Activated CD4-positive, alpha-beta T cell treated with anti-CD3 and anti-CD28 coated beads, Interleukin-2, amount 50 U/mL, for 1 hour (primary cell): Measurements from ENCODE around the gene PSME3IP1.
"Not testable (repeated sequence)": the region's sequence is repeated elsewhere in the genome, so short reads cannot be mapped to it uniquely, and the experiment has no call there.

Experiments
- DNase-seq: peaks from one replicate; pipeline ENCODE4 v3.0.0-alpha.2; 2020

The PSME3IP1 gene

GRCh38 chr16:57185945-57186871 is at the start of gene PSME3IP1, which contains the start of gene RSPRY1:
TSS of gene PSME3IP1 (minus strand) at chr16:57186039. CDS start at chr16:57173854, 12,185 bp downstream.
TSS of gene RSPRY1 (plus strand) at chr16:57186329. CDS start at chr16:57204659, 18,330 bp downstream.
- peak; percentile 96 for DNase-seq

DNA sequence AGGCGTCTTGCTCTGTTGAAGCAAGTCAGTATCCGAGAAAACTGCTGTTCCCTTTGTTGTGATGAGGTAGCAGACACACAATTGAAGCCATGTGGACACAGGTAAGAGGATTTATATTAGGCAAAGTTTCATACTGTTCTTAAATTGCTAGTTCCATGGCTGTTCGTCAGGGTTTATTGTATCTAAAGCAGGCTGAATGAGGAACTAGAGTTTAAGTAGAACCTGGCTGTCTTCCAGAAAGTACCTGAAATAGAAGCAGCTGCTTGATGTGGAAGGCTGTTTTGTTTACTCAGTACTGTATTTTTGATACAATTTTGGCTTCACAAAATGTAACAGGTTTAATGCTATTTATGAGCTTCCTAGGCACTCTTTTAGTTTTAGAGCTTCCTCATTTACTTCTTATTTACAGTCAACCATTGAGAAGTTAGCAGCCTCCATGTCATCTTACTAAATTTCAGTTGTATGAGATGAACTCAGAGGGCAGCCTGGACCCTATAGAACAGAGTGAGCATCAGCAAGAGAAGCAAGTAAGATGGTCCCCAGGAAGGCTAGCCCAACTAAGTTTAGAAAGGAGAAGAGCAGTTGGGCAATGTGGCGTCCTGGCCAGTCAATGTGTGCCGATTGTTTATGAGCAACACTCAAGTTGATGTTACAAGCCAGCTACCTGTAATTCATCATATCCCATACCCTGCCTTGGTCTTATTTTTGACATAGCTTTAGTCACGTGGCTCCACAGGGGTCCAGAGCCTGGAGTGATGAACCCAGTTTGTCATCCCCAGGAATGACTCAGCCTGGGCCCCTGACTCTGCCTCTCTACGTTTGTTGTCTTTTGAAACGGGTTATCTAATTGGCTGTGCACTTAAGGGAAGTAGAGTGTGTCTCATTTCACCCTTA is 49.5 kb upstream of the PSME3IP1 start:
- DNase-seq = no peak

DNA sequence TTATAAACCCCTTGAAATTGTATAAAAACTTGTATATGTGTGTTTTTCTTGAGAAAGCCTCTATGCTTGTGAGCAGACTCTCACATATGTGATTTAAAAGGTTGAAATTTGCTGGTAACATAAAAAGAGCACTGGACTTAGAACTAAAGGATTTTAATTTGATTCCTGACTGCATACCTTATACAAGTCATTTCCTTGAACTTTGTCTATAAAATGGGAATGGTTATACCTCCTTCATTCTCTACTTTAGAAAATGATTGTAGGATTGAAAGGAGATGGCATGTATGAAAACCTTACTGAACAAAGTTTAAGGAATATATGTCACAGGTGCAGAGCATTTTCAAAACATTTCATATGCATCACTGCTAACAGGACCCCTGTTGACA is 48.9 kb upstream of the PSME3IP1 start:
- no peak for DNase-seq

DNA sequence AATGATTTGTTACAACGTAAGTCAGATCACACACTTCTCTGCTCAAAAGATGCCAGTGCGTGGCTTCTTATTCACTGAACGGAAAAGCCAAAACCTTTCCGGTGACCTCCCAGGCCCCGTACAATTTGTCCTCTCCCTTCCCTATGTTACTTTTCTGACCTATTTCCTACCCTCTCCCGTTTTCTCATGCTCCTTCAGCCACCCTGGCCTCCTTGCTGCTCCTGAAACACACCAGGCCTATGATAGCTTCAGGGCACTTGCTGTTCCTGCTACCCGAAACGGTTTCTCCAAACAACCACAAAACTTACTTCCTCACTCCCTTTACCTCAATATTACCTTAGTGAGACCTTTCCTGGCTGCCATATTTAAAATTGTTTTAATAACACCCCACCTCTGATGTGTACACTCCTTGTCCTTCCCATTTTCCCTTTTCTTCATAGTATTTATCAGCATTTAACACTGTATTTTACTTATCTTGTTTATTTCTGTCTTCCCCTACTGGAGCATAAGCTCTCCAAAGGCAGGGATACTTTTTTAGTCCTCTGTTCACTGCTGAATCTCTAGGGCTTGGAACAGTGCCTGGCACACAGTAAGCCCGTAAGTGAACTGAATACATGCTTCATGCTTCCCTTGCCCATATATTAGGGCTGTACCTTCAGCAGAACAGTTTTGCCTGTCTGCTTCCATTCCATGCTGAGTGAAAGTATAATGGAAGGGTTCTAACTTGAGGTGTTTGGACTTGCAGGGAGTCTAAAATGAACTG is 48.3 kb upstream of the PSME3IP1 start:
- DNase-seq = no peak

GRCh38 chr16:57231821-57232350 is 46.0 kb upstream of the PSME3IP1 start:
- no peak for DNase-seq

DNA sequence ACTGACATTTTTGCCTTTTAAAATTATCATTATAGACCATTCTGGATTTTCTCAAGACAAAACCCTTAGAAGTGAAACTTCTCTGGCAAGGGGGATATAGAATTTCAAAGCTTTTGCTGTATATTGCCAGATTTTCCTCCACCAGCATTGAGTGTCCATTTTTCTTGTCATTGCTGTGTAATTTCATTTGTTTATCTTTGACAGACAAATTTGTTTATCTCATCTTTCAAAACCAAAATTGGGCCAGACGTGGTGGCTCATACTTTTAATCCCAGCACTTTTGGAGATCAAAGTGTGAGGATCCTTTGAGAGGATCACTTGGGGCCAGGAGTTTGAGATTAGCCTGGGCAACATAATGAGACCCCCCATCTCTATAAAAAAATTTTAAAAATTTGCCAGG is 43.2 kb upstream of the PSME3IP1 start:
- DNase-seq = no peak

- no peak for DNase-seq
These were observed 41.1 kb upstream of the PSME3IP1 start for GRCh38 chr16:57226701-57227621.

DNA sequence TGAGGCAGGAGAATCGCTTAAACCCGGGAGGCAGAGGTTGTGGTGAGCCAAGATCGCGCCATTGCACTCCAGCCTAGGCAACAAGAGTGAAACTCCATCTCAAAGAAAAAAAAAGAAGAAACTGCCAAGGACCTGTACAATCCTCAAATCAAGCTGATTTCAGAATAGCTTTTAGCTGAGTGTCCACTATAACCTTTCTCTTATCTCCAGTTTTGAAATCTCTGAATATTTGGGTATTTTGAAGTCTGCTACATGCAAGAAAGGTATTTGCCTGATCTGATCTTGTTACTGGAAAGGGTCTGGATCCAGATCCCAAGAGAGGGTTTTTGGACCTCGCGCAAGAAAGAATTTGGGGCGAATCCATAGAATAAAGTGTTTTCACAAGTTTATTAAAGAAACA is 40.1 kb upstream of the PSME3IP1 start:
- no peak for DNase-seq

DNA sequence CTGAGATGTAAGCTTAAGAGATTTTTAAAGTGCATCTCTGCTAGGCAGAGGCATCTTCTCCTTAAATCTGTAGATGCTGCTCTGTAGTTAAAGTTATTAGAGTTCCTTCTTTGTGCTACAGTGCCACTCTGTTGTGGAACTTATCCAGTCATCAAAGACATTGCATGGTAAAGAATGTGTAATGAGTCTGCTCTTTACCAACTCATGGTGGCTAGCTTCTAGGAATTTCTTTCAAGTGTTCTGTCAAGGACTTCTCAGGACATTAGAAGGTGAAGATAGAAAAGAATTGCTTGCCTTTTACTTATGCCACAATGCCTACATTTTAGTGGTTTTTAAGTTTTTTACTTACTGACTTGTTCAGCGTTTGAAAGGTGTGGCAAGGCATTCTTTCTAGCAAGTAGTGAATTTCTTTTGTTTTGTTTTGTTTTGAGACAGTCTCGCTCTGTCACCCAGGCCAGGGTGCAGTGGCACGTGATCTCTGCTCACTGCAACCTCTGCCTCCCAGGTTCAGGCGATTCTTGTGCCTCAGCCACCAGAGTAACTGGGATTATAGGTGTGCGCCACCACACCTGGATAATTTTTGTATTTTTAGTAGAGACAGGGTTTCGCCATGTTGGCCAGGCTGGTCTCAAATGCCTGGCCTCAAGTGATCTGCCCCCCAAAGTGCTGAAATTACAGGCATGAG is 39.0 kb upstream of the PSME3IP1 start:
- no peak for DNase-seq

GRCh38 chr16:57223057-57223456 is 37.2 kb upstream of the PSME3IP1 start:
- DNase-seq = no peak

DNA sequence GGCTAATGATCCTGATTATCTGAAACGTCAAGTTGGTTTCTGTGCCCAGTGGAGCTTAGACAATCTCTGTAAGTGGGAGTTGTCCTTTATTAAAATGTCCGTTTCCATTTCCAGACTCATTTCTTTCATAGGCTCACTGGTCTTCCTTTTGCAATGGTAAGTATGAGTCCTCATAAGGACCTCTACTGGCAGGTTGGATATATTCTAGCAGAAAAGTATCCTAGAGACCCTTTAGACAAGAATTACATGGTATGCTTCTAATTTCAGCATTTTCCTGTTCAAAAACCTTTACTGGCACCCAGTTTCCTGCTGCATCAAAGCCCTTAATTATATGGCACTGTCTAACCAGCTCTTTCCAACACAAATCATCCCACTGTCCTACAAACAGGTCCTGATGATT is 31.1 kb upstream of the PSME3IP1 start:
- DNase-seq = no peak

DNA sequence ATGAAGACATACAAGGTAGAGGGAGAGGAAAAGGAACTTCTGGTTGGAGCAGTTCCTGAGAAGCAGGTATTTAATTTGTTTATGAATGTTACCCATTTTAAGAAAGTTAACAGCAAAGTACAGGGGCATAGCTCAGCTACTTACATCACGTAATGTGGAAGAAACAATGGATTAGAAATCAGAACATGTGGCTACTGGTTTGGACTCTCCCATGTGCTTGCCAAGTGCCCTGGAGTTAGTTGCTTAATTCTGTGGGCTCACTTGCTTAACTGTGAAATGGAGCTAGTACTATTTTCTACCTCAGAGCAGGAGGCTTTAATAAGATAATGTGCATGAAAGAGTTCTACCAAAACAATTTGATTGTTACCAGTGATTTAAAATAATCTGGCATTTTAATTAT is 27.6 kb upstream of the PSME3IP1 start:
- no peak for DNase-seq

DNA sequence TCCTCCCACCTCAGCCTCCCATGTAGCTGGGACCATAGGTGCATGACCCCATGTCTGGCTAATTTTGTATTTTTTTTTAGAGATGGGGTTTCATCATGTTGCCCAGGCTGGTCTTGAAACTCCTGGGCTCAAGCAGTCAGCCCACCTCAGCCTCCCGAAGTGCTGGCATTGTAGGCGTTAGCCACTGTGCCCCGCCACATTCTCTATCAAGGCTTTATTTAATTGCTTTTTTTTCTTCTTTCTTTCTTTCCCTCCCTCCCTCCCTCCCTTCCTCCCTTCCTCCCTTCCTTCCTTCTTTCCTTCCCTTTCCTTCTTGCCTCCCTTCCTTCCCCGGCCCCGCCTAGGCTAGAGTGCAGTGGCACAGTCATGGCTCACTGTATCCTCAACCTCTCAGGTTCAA is 23.9 kb upstream of the PSME3IP1 start:
- no peak for DNase-seq

DNA sequence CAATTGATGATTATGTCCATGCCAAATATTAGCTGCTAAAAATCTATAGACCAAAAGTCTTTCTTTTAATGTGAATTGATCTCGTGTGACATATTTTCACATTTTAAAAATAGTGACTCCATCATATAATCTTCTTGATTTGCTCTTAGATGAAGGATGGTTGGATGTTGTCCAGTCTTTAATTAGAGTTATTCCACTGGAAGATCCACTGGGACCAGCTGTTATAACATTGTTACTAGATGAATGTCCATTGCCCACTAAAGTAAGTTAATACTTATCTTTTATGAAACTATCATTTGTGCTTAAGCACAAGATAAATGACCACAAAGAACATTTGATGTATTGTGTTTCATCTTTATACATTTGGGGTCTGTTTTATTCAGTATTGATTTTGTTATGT is 23.1 kb upstream of the PSME3IP1 start:
- no peak for DNase-seq

GRCh38 chr16:57204675-57205074 is 18.8 kb upstream of the PSME3IP1 start:
- DNase-seq = no peak

- DNase-seq = no peak
These were observed 17.6 kb upstream of the PSME3IP1 start for GRCh38 chr16:57203451-57203850.

GRCh38 chr16:57202095-57202886 is 16.5 kb upstream of the PSME3IP1 start:
- no peak for DNase-seq

- not testable (repeated sequence) for DNase-seq
These were observed 15.1 kb upstream of the PSME3IP1 start for GRCh38 chr16:57200926-57201325.

- not testable (repeated sequence) for DNase-seq
These were observed 14.5 kb upstream of the PSME3IP1 start for GRCh38 chr16:57200321-57200720.

GRCh38 chr16:57196753-57197152 is 10.9 kb upstream of the PSME3IP1 start:
- no peak for DNase-seq
